ENCODE data around the gene PRKCB. TPM values are rescaled to one million over a fixed set of nuclear protein-coding genes. Genes with fewer than 3 reads are reported as not detected.

The PRKCB gene
- total and polyA plus RNA-seq, 2 of the 8 experiments (the other 6 are each of a cell fraction or from before 2014, with no cell fraction given) = 7.1 to 12.1 TPM

GRCh38 chr16:23795378-23795777, 40.4 kb upstream of the PRKCB start (continued):
- TF ChIP-seq SP2 (IDR thresholded peaks at IDR 0.05; ENCODE audit: low read length) (no peak), SP4 (IDR thresholded peaks at IDR 0.05; ENCODE audit: low read length) (no peak), YY1 (IDR thresholded peaks at IDR 0.05; ENCODE audit: low read depth, low read length) (no peak)
